Lower leg skin (tissue), 4 donors: ENCODE data around the gene SLC8A1. TPM values are rescaled to one million over a fixed set of nuclear protein-coding genes. Genes with fewer than 3 reads are reported as not detected.
A peak's percentile ranks its signal among the peaks of the same experiment; 100 is the strongest.

Experiments
- DNase-seq, 2 donors: peaks; one replicate each; pipeline ENCODE4 v3.0.0-alpha.2; 2019; ENCODE audit warnings: low spot score in 2 of 2
- H3K4me3 ChIP-seq: fragments of 200-600 bp; sonication (generic); 2 replicates; pipeline ENCODE4 v1.5.1; 2017; ENCODE audit warnings: mild to moderate bottlenecking, low read depth; ENCODE audit not compliant: poor library complexity, severe bottlenecking
- POLR2A ChIP-seq, 2 donors: fragments of 450-650 bp; IDR thresholded peaks; one replicate each; pipeline ENCODE4 v1.6.1; 2016 to 2017; ENCODE audit warnings: antibody characterized with exemption in 2 of 2, mild to moderate bottlenecking in 1 of 2, moderate library complexity in 1 of 2
- WGBS, 2 donors: methylation state at CpG; one replicate each; pipeline ENCODE4 v1.1.5; 2018; 5-methylcytosine and 5-hydroxymethylcytosine counted together
- intact Hi-C: fragments of 100-400 bp; cut with DNase I; formaldehyde crosslinking; loops from one replicate; pipeline ENCODE4 v1.15.0; 2023; ENCODE audit warnings: low total_unique reads
- total RNA-seq, 4 donors: library from RNA; depleted of rRNA; stranded (reverse); fragments of >200 nt; gene quantifications; one replicate each; pipeline ENCODE4 v1.1.0, GENCODE V29; 2016
- TF ChIP-seq, protein P1 (sequence below), 3 donors: fragments of 450-650 bp; IDR thresholded peaks; one replicate each; pipeline ENCODE4 v1.5.1; 2016; ENCODE audit warnings: antibody characterized with exemption in 3 of 3, mild to moderate bottlenecking in 3 of 3, moderate library complexity in 2 of 3

Gene SLC8A1
- total RNA-seq, 4 donors from 2014 or later: 7.5 to 21.2 (median 13.0) TPM

DNA sequence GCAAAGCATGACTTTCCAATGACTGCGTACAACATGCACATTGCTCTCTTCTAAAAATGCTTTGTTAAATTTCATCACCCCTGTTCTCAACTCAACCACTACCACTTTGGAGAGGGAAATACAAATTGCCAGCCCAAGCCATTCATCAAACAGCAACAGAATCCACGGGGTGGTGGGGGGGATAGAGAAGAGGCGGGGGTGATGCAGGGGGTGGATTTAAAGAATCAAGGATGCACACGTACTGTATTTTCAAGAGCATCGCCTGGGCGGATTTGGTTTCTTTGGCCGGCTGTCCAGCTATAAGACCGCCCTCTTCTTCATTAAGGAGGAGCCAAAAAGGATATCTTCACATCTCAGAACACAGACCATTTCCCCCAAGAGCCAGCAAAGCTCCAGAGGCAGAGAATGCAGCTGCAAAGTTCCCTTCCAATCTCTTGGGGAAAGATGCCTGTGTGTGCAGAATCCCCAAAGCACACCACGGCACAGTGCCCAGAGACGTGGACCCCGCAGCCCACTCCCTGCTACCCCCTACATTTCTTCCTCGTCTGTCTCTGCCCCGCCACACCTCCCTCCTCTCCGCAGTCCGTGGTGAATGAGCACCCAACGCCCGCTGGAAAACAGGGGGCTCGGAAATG, 977 bp downstream of the SLC8A1 start:
- 3 to 5% methylated on average over 18 of the region's 18 CpGs for WGBS, 2 donors
- no peak for TF ChIP-seq POLR2A (IDR thresholded peaks at IDR 0.05)
- TF ChIP-seq, protein P1, sequence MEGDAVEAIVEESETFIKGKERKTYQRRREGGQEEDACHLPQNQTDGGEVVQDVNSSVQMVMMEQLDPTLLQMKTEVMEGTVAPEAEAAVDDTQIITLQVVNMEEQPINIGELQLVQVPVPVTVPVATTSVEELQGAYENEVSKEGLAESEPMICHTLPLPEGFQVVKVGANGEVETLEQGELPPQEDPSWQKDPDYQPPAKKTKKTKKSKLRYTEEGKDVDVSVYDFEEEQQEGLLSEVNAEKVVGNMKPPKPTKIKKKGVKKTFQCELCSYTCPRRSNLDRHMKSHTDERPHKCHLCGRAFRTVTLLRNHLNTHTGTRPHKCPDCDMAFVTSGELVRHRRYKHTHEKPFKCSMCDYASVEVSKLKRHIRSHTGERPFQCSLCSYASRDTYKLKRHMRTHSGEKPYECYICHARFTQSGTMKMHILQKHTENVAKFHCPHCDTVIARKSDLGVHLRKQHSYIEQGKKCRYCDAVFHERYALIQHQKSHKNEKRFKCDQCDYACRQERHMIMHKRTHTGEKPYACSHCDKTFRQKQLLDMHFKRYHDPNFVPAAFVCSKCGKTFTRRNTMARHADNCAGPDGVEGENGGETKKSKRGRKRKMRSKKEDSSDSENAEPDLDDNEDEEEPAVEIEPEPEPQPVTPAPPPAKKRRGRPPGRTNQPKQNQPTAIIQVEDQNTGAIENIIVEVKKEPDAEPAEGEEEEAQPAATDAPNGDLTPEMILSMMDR (IDR thresholded peaks at IDR 0.05): no peak
- H3K4me3 ChIP-seq: peak overlapping the region; percentile 21
- no peak for DNase-seq
- intact Hi-C loops: no loop called here

GRCh38 chr2:40450066-40450795, 1.7 kb downstream of the SLC8A1 start:
- 24 to 34% methylated on average over 12 of the region's 12 CpGs for WGBS, 2 donors
- H3K4me3 ChIP-seq: no peak overlapping the region
- intact Hi-C loops: no loop called here
- TF ChIP-seq, protein P1 (IDR thresholded peaks at IDR 0.05): no peak
- no peak for TF ChIP-seq POLR2A (IDR thresholded peaks at IDR 0.05)
- no peak for DNase-seq

DNA sequence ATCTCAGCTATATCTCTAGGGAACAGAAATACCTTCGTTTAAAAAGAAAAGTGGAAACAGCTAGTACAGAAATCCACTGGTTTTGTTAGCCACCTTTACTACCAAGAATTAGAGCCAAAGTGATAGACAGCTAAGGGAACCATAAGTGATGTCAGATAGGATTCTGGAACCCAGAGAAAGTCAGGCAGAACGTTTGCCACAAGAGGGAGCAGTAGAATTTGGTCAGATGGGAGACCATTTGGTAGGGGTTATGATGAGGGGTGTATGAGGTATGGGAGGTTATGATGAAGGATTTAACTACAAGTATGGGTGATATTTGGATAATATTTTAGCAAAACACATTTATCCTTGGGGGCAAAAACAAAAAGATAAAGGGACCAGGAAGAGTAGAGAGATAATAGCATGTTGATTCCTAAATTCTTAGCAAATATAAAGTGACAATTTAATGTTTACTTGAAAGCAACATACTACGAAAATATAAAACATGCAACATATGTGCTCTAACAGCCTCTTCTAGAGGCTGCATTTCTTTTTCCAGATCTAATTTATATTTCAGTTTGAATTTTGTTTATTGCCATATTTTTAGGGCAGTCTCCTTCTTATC, 3.3 kb downstream of the SLC8A1 start:
- WGBS, 2 donors: 40 to 46% methylated on average over 3 of the region's 3 CpGs
- TF ChIP-seq, protein P1 (IDR thresholded peaks at IDR 0.05): no peak
- no peak for TF ChIP-seq POLR2A (IDR thresholded peaks at IDR 0.05)
- no peak for DNase-seq
- intact Hi-C loops: no loop called here
- H3K4me3 ChIP-seq: no peak overlapping the region

DNA sequence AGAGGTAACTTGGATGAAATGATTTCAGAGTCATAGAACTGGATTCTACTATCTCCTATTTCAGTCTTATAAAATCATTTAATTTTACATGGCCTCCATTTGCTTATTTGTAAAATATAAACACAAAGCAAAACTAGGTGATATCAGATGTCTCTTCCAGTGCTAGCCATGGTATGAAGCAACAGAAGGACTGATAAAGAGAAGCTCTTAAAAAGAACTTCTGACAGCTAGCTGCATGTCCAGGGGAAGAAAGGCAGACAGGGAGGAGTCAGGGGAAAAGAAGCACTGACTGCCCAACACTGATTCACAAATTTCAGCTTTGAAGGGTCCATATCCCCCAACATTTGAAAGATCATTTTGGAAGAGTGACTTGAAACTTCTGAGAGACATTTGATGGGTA, 6.4 kb downstream of the SLC8A1 start:
- TF ChIP-seq, protein P1 (IDR thresholded peaks at IDR 0.05): no peak
- no peak for TF ChIP-seq POLR2A (IDR thresholded peaks at IDR 0.05)
- DNase-seq: no peak
- intact Hi-C loops: no loop called here
- no peak overlapping the region for H3K4me3 ChIP-seq

GRCh38 chr2:40440835-40441234, 11.1 kb downstream of the SLC8A1 start:
- 59 to 71% methylated on average over 1 of the region's 1 CpG for WGBS, 2 donors
- H3K4me3 ChIP-seq: no peak overlapping the region
- DNase-seq: no peak
- TF ChIP-seq POLR2A (IDR thresholded peaks at IDR 0.05): no peak
- TF ChIP-seq, protein P1 (IDR thresholded peaks at IDR 0.05): no peak
- intact Hi-C loops: no loop called here
